Activated CD4-positive, alpha-beta T cell treated with anti-CD3 and anti-CD28 coated beads, Interleukin-2, amount 50 U/mL, for 4 hours (primary cell): ENCODE data around the gene PHF1.

Experiments
- DNase-seq, 2 experiments: peaks; one replicate each; pipeline ENCODE4 v3.0.0-alpha.2; 2020

Gene PHF1

GRCh38 chr6:33433001-33433543, 22.3 kb downstream of the PHF1 start:
- no peak for DNase-seq

GRCh38 chr6:33433544-33434191, 22.9 kb downstream of the PHF1 start:
- DNase-seq = no peak

GRCh38 chr6:33434961-33435360, 24.1 kb downstream of the PHF1 start:
- no peak for DNase-seq

- no peak for DNase-seq
Measured at GRCh38 chr6:33437666-33438065, 26.9 kb downstream of the PHF1 start.

- DNase-seq = no peak
Measured at GRCh38 chr6:33438978-33439594, 28.3 kb downstream of the PHF1 start.

GRCh38 chr6:33439956-33440648, 29.3 kb downstream of the PHF1 start:
- no peak for DNase-seq

- DNase-seq = no peak
Measured at GRCh38 chr6:33440649-33441309, 30.0 kb downstream of the PHF1 start.

GRCh38 chr6:33441457-33441856, 30.6 kb downstream of the PHF1 start:
- DNase-seq = no peak

- no peak for DNase-seq
Measured at GRCh38 chr6:33442283-33442682, 31.5 kb downstream of the PHF1 start.

GRCh38 chr6:33443025-33443424, 32.2 kb downstream of the PHF1 start:
- DNase-seq = no peak

GRCh38 chr6:33443619-33444504, 33.0 kb downstream of the PHF1 start:
- DNase-seq = no peak

- DNase-seq = no peak
Measured at GRCh38 chr6:33445119-33445603, 34.3 kb downstream of the PHF1 start.

GRCh38 chr6:33446356-33446755, 35.5 kb downstream of the PHF1 start:
- no peak for DNase-seq

GRCh38 chr6:33450434-33450833, 39.6 kb downstream of the PHF1 start:
- no peak for DNase-seq

- DNase-seq = no peak
Measured at GRCh38 chr6:33451606-33452005, 40.8 kb downstream of the PHF1 start.

- no peak for DNase-seq
Measured at GRCh38 chr6:33452496-33452895, 41.7 kb downstream of the PHF1 start.

- DNase-seq = no peak
Measured at GRCh38 chr6:33453393-33454008, 42.7 kb downstream of the PHF1 start.

- DNase-seq = peak; percentile 90 to 91
Measured at GRCh38 chr6:33454009-33454946, 43.5 kb downstream of the PHF1 start, which contains the start of gene ZBTB9. TSS of gene ZBTB9 (plus strand) at chr6:33454576. CDS start at chr6:33455101, 525 bp downstream.

GRCh38 chr6:33455051-33455450, 44.2 kb downstream of the PHF1 start:
- DNase-seq = no peak

- no peak for DNase-seq
Measured at GRCh38 chr6:33456156-33456555, 45.3 kb downstream of the PHF1 start.
